HEK293 (cell line): ENCODE measurements around the gene CYP2S1.

Experiments
- CTCF ChIA-PET: fragments of 350-600 bp; formaldehyde crosslinking; extraction: SDS; loops from one replicate; lab custom pipeline; 2021; ENCODE audit warnings: antibody characterized with exemption; lab: Yijun Ruan, JAX
- POLR2A ChIA-PET: fragments of 300-600 bp; formaldehyde crosslinking; extraction: SDS; loops from one replicate; lab custom pipeline; 2020; ENCODE audit warnings: antibody characterized with exemption, inconsistent platforms; lab: Yijun Ruan, JAX
- H3K27ac ChIP-seq: fragments of 200-500 bp; sonication (Bioruptor generic); 2 replicates; pipeline ENCODE4 v1.5.1; 2014; ENCODE audit warnings: low read depth, low read length, control low read depth, inconsistent platforms; ENCODE audit errors: extremely low read depth
- H3K36me3 ChIP-seq, 2 experiments: fragments of 200-500 bp in 1 of 2; sonication (Bioruptor generic) in 1 of 2; 1 replicate in 1 of 2; 2 replicates in 1 of 2; pipeline ENCODE4 v1.5.1; 2014 to 2017; ENCODE audit warnings: inconsistent platforms in 2 of 2, low read length in 2 of 2; ENCODE audit not compliant: control insufficient read depth in 2 of 2, insufficient read depth in 1 of 2
- H3K4me1 ChIP-seq: fragments of 200-500 bp; sonication (Bioruptor generic); 2 replicates; pipeline ENCODE4 v1.5.1; 2014; ENCODE audit warnings: mild to moderate bottlenecking, low read length, inconsistent platforms; ENCODE audit not compliant: control insufficient read depth, insufficient read depth
- H3K4me3 ChIP-seq: 2 replicates; pipeline ENCODE4 v1.5.1; 2011; ENCODE audit warnings: low read depth, mild to moderate bottlenecking, control low read depth, low read length, moderate library complexity
- H3K9me3 ChIP-seq: fragments of 200-500 bp; sonication (Bioruptor generic); 2 replicates; pipeline ENCODE4 v1.5.1; 2014; ENCODE audit warnings: low read depth, low read length, inconsistent platforms; ENCODE audit not compliant: control insufficient read depth, insufficient read depth
- BCL11A ChIP-seq: fragments of 450-650 bp; formaldehyde crosslinking; IDR thresholded peaks from 2 replicates; pipeline ENCODE4 v1.5.1; 2016; ENCODE audit warnings: low read depth, missing biosample characterization, missing genetic modification characterization
- BCL6B ChIP-seq: fragments of 450-650 bp; formaldehyde crosslinking; IDR thresholded peaks from 2 replicates; pipeline ENCODE4 v1.5.1; 2017; ENCODE audit warnings: missing biosample characterization, missing genetic modification characterization
- EGR2 ChIP-seq: fragments of 450-650 bp; formaldehyde crosslinking; IDR thresholded peaks from 2 replicates; pipeline ENCODE4 v1.5.1; 2016; ENCODE audit warnings: low read depth, missing biosample characterization, missing genetic modification characterization
- PRDM1 ChIP-seq: fragments of 450-650 bp; formaldehyde crosslinking; IDR thresholded peaks from 2 replicates; pipeline ENCODE4; 2016; ENCODE audit warnings: missing biosample characterization, missing genetic modification characterization
- ZNF248 ChIP-seq: fragments of 450-650 bp; formaldehyde crosslinking; IDR thresholded peaks from 2 replicates; pipeline ENCODE4 v1.5.1; 2017; ENCODE audit warnings: missing biosample characterization, missing genetic modification characterization
- ZNF366 ChIP-seq: fragments of 450-650 bp; formaldehyde crosslinking; conservative IDR thresholded peaks from 2 replicates; pipeline ENCODE4 v1.5.1; 2016; ENCODE audit warnings: missing biosample characterization, missing genetic modification characterization
- ZNF596 ChIP-seq: fragments of 450-650 bp; IDR thresholded peaks from 2 replicates; pipeline ENCODE4 v1.5.0; 2018; ENCODE audit warnings: missing biosample characterization, mild to moderate bottlenecking, missing genetic modification characterization, moderate library complexity
- ZNF610 ChIP-seq: fragments of 450-650 bp; formaldehyde crosslinking; IDR thresholded peaks from 2 replicates; pipeline ENCODE4 v1.5.1; 2016; ENCODE audit warnings: missing biosample characterization, missing genetic modification characterization, borderline replicate concordance
- ZNF777 ChIP-seq: fragments of 450-650 bp; formaldehyde crosslinking; IDR thresholded peaks from 2 replicates; pipeline ENCODE4 v1.5.1; 2017; ENCODE audit warnings: missing biosample characterization, missing genetic modification characterization, borderline replicate concordance
- TF ChIP-seq, protein P1 (sequence below): fragments of 450-650 bp; formaldehyde crosslinking; IDR thresholded peaks from 2 replicates; pipeline ENCODE4 v1.5.1; 2017; ENCODE audit warnings: missing biosample characterization, missing genetic modification characterization

Gene CYP2S1

DNA sequence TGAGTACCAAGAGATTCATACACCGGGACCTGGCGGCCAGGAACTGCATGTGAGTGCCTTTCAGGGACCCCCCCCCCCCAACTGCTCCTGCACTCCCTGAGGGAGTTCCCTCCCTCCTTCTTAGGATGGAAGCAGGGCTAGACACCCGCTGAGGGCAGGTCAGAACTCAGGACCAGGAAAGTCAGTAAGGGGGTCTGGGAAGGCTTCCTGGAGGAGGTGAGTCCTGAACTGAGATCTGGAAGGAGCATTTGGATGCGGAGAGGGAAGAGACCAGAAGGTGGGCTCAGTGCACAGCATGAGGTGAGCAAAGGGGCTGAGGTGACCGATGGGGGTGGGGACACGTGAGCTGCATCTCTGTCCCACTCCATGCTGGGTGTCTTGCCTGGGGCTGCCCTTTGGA is 60.6 kb downstream of the CYP2S1 start:
- no peak for TF ChIP-seq BCL11A (tag by site-specific recombination)
- no peak for TF ChIP-seq ZNF366 (tag by site-specific recombination)
- TF ChIP-seq ZNF610: no peak
- no peak for TF ChIP-seq EGR2
- ChIA-PET POLR2A (no interaction called here), CTCF (interaction anchor here (1.8 kb wide), 1 partner anchor 9 kb away, joined by 6 read pairs; no protein-coding TSS in a partner anchor)
- H3K4me1 ChIP-seq: no peaks in the 10 kb centered on the region
- H3K27ac ChIP-seq: no peak overlapping the region
- H3K36me3 ChIP-seq: no peaks in the 10 kb centered on the region
- no peaks in the 10 kb centered on the region for H3K9me3 ChIP-seq
- H3K4me3 ChIP-seq: no peak overlapping the region

DNA sequence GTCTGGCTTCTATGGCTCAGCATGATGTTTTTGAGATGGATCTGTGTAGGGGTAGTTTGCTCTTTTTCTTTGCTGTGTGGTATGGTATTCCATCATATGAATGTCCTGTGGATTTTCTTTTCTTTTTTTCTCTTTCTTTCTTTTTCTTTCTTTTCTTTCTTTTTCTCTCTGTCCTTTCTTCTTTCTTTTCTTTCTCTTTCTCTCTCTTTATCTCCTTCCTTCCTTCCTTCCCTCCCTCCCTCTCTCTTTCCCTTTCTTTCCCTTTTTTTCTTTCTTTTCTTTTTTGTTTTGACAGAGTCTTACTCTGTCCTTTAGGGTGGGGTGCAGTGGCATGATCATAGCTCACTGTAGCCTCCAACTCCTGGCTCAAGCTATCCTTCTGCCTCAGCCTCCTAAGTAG is 62.2 kb downstream of the CYP2S1 start:
- CTCF ChIA-PET: interaction anchor here (1.0 kb wide), 3 partner anchors 8 to 110 kb away, joined by 3 to 5 read pairs (median 4); no protein-coding TSS in a partner anchor
- no peaks in the 10 kb centered on the region for H3K36me3 ChIP-seq
- no peaks in the 10 kb centered on the region for H3K9me3 ChIP-seq
- no peak overlapping the region for H3K4me3 ChIP-seq
- TF ChIP-seq BCL6B (tag by site-specific recombination) (0 out of 2 replicates have a peak, but pooled peaks have one; percentile 8), ZNF366 (tag by site-specific recombination) (peak; percentile 92), PRDM1 (peak; percentile 83), ZNF248 (0 out of 2 replicates have a peak, but pooled peaks have one; percentile 48), ZNF596 (tag by site-specific recombination) (no peak), ZNF777 (tag by site-specific recombination) (0 out of 2 replicates have a peak, but pooled peaks have one; percentile 43)
- TF ChIP-seq, protein P1, sequence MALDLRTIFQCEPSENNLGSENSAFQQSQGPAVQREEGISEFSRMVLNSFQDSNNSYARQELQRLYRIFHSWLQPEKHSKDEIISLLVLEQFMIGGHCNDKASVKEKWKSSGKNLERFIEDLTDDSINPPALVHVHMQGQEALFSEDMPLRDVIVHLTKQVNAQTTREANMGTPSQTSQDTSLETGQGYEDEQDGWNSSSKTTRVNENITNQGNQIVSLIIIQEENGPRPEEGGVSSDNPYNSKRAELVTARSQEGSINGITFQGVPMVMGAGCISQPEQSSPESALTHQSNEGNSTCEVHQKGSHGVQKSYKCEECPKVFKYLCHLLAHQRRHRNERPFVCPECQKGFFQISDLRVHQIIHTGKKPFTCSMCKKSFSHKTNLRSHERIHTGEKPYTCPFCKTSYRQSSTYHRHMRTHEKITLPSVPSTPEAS: no peak
- no peaks in the 10 kb centered on the region for H3K4me1 ChIP-seq
- POLR2A ChIA-PET: interaction anchor here (0.6 to 1.4 kb wide), 2 partner anchors 9 to 37 kb away, joined by 6 to 11 read pairs; partner anchors contain the start of gene HNRNPUL1
- H3K27ac ChIP-seq: no peak overlapping the region
